GM21515 (cell line): Measurements from ENCODE around the gene LBHD2.

Experiments used
- ATAC-seq: cut with Tn5 transposase; IDR thresholded peaks from one replicate; pipeline ENCODE4 v1.9.1; 2021; ENCODE audit not compliant: unreplicated experiment

Gene LBHD2

GRCh38 chr14:103067231-103067954 lies 16.6 kb upstream of the LBHD2 start:
- ATAC-seq, result no peak

DNA sequence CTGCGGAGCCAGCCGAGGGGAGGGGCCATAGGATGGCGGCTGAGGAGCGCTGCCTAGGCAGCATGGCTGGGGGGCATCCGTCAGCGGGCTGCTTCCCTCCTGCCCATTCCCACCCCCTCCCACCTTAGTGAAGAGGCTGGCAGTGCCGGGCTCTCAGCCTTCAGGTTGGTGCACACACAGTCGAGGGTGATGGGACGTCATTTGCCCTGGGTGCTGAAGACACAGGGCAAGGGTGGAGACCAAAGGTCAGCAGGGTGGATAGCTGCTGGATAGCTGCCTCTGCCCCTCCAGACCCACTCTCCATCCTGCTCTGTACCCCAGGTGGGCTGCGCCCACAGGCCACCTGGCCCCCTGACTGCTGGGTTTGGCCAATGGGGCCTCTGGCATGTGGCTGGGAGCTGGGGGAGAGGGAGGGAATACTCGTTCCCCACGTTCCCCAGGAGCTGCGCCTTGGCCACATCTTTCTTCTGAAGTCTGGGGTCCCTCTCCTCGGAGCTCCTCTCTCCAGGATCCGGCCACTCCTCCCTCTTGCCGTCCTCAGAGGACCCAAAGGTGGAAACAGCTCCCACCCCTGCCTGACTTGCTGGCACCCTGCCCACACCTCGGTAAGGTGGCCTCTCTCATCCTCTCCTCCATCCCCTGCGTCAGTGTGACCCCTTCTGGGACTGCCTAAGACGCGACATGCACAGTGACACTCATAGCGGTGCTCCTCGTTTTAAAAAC lies 15.5 kb upstream of the LBHD2 start:
- ATAC-seq, result no peak

GRCh38 chr14:103070263-103070885 lies 13.6 kb upstream of the LBHD2 start:
- ATAC-seq, result no peak

GRCh38 chr14:103070971-103071542 lies 13.0 kb upstream of the LBHD2 start:
- no peak for ATAC-seq

DNA sequence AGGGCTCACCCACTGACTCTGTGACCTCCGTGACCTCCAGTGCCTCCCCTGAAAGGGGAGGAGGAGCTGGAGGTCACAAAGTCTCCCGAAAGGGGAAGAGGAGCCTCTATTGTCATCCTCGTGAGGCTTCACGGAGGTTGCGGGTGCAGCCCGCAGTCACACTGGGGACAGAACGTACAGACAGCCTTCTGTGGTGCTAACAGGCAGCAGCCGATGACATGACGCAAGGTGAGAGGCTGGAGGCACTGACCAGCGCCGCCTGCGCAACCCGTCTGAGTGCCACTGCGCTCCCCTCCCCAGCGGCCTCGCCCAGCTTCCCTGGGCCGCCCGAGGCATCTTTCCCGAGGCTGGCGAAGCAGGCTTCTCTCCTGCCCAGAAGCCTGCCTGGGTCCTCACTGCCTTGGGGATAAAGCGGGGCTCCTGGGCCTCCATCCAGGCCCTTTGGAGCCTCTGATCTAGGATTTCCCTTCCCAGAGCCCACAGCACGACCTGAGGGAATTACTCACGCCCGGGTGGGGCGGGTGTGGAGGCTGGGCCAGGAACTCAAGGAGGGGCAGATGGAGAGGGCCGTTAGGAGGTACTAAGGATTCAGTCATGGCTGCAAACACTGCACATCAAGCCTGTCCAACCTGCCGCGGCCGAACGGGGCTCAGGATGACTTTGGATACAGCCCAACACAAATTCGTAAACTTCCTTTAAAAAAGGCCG lies 12.3 kb upstream of the LBHD2 start:
- no peak for ATAC-seq

- no peak for ATAC-seq
Observed at GRCh38 chr14:103072595-103073366, 11.2 kb upstream of the LBHD2 start.

GRCh38 chr14:103073367-103073875 lies 10.6 kb upstream of the LBHD2 start:
- ATAC-seq, result no peak

DNA sequence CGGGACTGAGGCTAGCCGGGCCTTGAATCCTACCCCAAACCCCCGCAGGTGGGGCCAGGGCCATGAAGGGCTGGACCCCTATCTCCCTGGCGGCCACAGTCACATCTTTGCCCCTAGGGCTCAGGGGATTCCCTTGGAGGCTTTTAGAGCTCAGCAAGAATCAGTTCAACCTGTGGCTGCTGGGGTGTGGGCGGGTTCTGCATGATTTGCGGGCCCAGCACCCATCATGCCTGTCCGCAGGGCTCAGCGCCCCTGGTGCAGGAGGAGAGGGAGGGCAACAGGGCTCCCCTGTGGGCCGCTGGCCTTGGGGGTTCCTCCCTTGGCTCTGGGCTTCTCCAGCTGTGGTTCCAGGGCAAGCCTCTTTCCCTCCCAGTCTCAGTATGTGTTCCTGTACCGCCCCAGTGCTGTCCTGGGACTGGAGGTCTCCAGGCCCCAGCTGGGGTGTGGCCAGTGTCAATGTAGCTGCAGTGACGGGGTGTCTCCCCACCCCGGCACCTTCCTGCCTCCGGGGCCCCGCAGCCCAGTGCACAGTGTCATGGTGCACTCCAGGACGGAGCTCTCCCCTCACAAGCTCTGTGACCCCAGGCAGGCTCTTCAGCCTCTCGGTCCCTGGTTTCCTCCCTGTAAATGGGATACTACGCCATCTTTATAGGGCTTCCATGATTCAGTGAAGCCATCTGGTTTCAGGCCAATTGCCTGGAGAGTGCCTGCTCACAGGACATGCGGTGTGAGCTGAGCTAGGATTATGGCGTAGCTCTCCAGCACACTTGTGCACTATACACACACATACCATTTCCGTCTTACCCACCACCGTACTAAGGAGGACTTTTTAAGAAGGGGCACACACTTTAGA lies 9.9 kb upstream of the LBHD2 start:
- ATAC-seq, result no peak

- no peak for ATAC-seq
Observed at GRCh38 chr14:103074729-103075367, 9.2 kb upstream of the LBHD2 start.

DNA sequence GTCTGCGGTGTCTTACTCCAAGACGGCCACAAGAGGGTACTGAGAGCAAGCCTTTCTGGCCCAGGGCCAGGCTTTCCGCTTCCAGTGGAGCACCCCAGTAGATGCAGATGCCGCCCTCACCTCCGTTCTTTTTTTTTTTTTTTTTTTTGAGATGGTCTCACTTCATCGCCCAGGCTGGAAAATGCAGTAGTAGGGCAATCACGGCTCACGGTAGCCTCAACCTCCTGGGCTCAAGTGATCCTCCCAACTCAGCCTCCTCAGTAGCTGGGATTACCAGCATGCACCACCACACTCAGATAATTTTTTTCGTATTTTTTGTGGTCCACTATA lies 5.6 kb upstream of the LBHD2 start:
- ATAC-seq, result no peak

GRCh38 chr14:103078860-103079587 lies 5.0 kb upstream of the LBHD2 start:
- no peak for ATAC-seq

DNA sequence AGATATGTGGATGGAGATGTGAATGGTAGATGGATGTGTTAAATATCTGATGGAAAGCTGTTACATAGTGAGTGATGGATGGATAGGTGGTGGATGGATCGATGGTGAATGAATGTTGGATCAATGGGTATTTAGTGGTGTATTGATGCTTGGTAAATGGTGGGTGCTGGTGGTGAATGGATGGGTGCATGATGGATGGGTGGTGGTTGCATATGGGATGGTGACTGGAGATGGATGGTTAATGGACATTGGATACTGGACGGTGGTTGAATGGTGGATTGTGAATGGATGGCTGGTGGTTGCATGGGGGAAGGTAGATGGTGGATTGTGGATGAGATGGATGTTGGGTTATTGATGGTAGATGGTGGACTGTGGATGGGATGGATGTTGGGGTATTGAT lies 2.1 kb upstream of the LBHD2 start:
- ATAC-seq, result no peak

GRCh38 chr14:103085106-103086091 lies 1.4 kb downstream of the LBHD2 start:
- no peak for ATAC-seq

DNA sequence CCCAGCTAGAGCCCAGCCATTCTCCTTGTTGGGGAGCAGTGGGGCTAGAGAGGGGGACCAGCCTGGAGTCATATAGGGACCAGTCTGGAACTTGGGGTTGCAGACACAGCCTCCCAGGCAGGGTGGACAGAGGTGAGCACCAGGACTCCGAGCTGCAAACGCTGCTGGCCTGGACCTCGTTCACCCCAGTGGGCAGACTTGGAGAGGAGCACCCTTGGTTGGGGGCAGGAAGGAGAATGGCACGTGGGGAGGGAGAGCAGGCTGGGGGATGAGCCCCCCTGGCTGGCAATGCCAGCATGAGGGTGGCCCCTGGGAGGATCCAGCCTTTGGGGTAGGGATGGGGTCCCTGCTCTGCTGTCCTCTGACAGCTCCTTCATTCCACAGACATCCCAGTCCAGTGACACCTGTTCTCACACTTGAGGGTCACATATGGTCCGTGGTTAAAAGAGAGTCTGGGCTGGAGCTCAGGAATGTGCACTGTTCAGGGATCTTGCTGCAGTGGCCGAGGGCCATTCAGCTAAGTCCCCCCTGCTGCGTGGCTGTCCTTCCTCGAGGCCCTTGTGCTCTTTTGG lies 2.8 kb downstream of the LBHD2 start:
- no peak for ATAC-seq

- ATAC-seq, result no peak
Observed at GRCh38 chr14:103087343-103087835, 3.4 kb downstream of the LBHD2 start.

GRCh38 chr14:103088921-103089320 lies 4.9 kb downstream of the LBHD2 start:
- ATAC-seq, result no peak
